Left lung (tissue), 10 donors: ENCODE data around the gene TMED5. TPM values are rescaled to one million over a fixed set of nuclear protein-coding genes. Genes with fewer than 3 reads are reported as not detected.

Source experiments
- ATAC-seq: fragments of 200-7000 bp; cut with Tn5 transposase; one replicate; pipeline ENCODE4 v1.9.1; 2020; ENCODE audit warnings: moderate library complexity
- DNase-seq, 4 donors: peaks; one replicate each; pipeline ENCODE4 v3.0.0-alpha.2; 2013 to 2020
- H3K27ac ChIP-seq, 2 donors: fragments of 200-600 bp; sonication (generic) in 1 of 2; one replicate each; pipeline versions ENCODE4 v1.5.0 to v1.8.0; 2020 to 2021
- H3K27me3 ChIP-seq, 2 donors: fragments of 200-600 bp; sonication (generic) in 1 of 2; one replicate each; pipeline versions ENCODE4 v1.5.0 to v1.8.0; 2020 to 2021
- H3K36me3 ChIP-seq, 2 donors: fragments of 200-600 bp; sonication (generic) in 1 of 2; one replicate each; pipeline versions ENCODE4 v1.5.0 to v1.8.0; 2020 to 2021
- H3K4me1 ChIP-seq, 2 donors: fragments of 200-600 bp; one replicate each; pipeline ENCODE4 v1.8.0; 2021
- H3K4me3 ChIP-seq, 2 donors: fragments of 200-600 bp; sonication (generic) in 1 of 2; one replicate each; pipeline versions ENCODE4 v1.5.0 to v1.8.0; 2020 to 2021; ENCODE audit warnings: mild to moderate bottlenecking in 1 of 2
- H3K9me3 ChIP-seq, 2 donors: fragments of 200-600 bp; sonication (generic) in 1 of 2; one replicate each; pipeline versions ENCODE4 v1.5.0 to v1.8.0; 2020 to 2021
- CTCF ChIP-seq, 2 donors: fragments of 200-600 bp; sonication (generic) in 1 of 2; IDR thresholded peaks; one replicate each; pipeline versions ENCODE4 v1.5.0 to v1.8.0; 2021; ENCODE audit warnings: antibody characterized with exemption in 2 of 2
- intact Hi-C, 2 donors: fragments of 100-400 bp; cut with DNase I; formaldehyde crosslinking; loops; one replicate each; pipeline versions ENCODE4 v1.11.2 to v1.14.2; 2022
- polyA plus RNA-seq, 6 donors: library from polyadenylated mRNA; unstranded; fragments of 120-200 nt; gene quantifications; one replicate each; pipeline ENCODE4 v1.2.1, GENCODE V29; 2013; ENCODE audit not compliant: insufficient read length in 6 of 6
- total RNA-seq, 2 donors: library from RNA; stranded (reverse); fragmentation: NEBNext Ultra II Directional; extraction: Animal tissue kit (Norgen Biotek cat#: 25700); gene quantifications; one replicate each; pipeline ENCODE4 v1.2.1, GENCODE V29; 2021
- donor health status: DM: no; HTN: yes; CAD: no.
- donor health status: DM: no; HTN: no; CAD: no.

TMED5 gene
- total and polyA plus RNA-seq, 8 donors = 42.6 to 95.5 (median 52.6) TPM

- no peaks in the 10 kb centered on the region for H3K4me1 ChIP-seq
- intact Hi-C loops = no loop called here
- no peaks in the 10 kb centered on the region for H3K9me3 ChIP-seq
- H3K4me3 ChIP-seq = no peak overlapping the region
- no peak overlapping the region for H3K27ac ChIP-seq
- H3K36me3 ChIP-seq = peaks cover 0 to 18% of the 10 kb centered on the region in 2 donors
- ATAC-seq (no peak), DNase-seq (no peak)
- TF ChIP-seq CTCF (IDR thresholded peaks at IDR 0.05) = no peak
- H3K27me3 ChIP-seq = no peaks in the 10 kb centered on the region
These were observed 20.5 kb upstream of the TMED5 start for GRCh38 chr1:93200714-93201113.

- Histone ChIP-seq H3K36me3 (peaks cover 0 to 18% of the 10 kb centered on the region in 2 donors), H3K27ac (no peak overlapping the region), H3K4me1 (no peaks in the 10 kb centered on the region), H3K9me3 (no peaks in the 10 kb centered on the region), H3K4me3 (no peak overlapping the region), H3K27me3 (no peaks in the 10 kb centered on the region)
- DNase-seq = no peak
- intact Hi-C loops = no loop called here
- TF ChIP-seq CTCF (IDR thresholded peaks at IDR 0.05) = no peak
- ATAC-seq = no peak
These were observed 19.9 kb upstream of the TMED5 start for GRCh38 chr1:93200086-93200620.

GRCh38 chr1:93199150-93199549 lies 18.9 kb upstream of the TMED5 start:
- intact Hi-C loops = no loop called here
- no peak for TF ChIP-seq CTCF (IDR thresholded peaks at IDR 0.05)
- H3K9me3 ChIP-seq = no peaks in the 10 kb centered on the region
- no peaks in the 10 kb centered on the region for H3K27me3 ChIP-seq
- DNase-seq (no peak), ATAC-seq (no peak)
- no peak overlapping the region for H3K4me3 ChIP-seq
- H3K4me1 ChIP-seq = no peaks in the 10 kb centered on the region
- peaks cover 0 to 18% of the 10 kb centered on the region in 2 donors for H3K36me3 ChIP-seq
- no peak overlapping the region for H3K27ac ChIP-seq

GRCh38 chr1:93196591-93196990 lies 16.4 kb upstream of the TMED5 start:
- intact Hi-C loops = no loop called here
- no peak overlapping the region for H3K27ac ChIP-seq
- DNase-seq (no peak), ATAC-seq (no peak)
- H3K9me3 ChIP-seq = no peaks in the 10 kb centered on the region
- no peak for TF ChIP-seq CTCF (IDR thresholded peaks at IDR 0.05)
- H3K27me3 ChIP-seq = no peaks in the 10 kb centered on the region
- peaks cover 0 to 10% of the 10 kb centered on the region in 2 donors for H3K36me3 ChIP-seq
- no peaks in the 10 kb centered on the region for H3K4me1 ChIP-seq
- H3K4me3 ChIP-seq = no peak overlapping the region

GRCh38 chr1:93194231-93194990 lies 14.2 kb upstream of the TMED5 start:
- no peak for TF ChIP-seq CTCF (IDR thresholded peaks at IDR 0.05)
- ATAC-seq (no peak), DNase-seq (no peak)
- Histone ChIP-seq H3K4me3 (no peak overlapping the region), H3K27ac (no peak overlapping the region), H3K27me3 (no peaks in the 10 kb centered on the region), H3K36me3 (peaks cover 0 to 10% of the 10 kb centered on the region in 2 donors), H3K4me1 (no peaks in the 10 kb centered on the region), H3K9me3 (no peaks in the 10 kb centered on the region)
- intact Hi-C loops = no loop called here
